NT2/D1 (cell line): ENCODE data around the gene SERINC5.

Experiments used
- SUZ12 ChIP-seq: IDR thresholded peaks from 2 replicates; pipeline ENCODE4 v1.6.1; 2011; ENCODE audit not compliant: insufficient read length, insufficient read depth; ENCODE audit errors: extremely low read depth
- YY1 ChIP-seq: IDR thresholded peaks from 2 replicates; pipeline ENCODE4 v1.6.1; 2011; ENCODE audit not compliant: insufficient read length, insufficient read depth
- ZNF274 ChIP-seq: IDR thresholded peaks from 2 replicates; pipeline ENCODE4 v1.6.1; 2011; ENCODE audit warnings: mild to moderate bottlenecking, low read depth, low read length

GRCh38 chr5:80067016-80067415, 188.8 kb downstream of the SERINC5 start:
- TF ChIP-seq YY1 (no peak), SUZ12 (no peak), ZNF274 (no peak)
